Measurements from ENCODE around the gene SSTR3. TPM values are rescaled to one million over a fixed set of nuclear protein-coding genes. Genes with fewer than 3 reads are reported as not detected.

Gene SSTR3
- total and polyA plus RNA-seq, 9 of the 15 experiments (the other 6 are each of a cell fraction or from before 2014, with no cell fraction given) = 0.03 TPM; not detected in 8

- TF ChIP-seq ZBTB8A (IDR thresholded peaks at IDR 0.05; ENCODE audit: partially characterized antibody) (no peak), VEZF1 (CRISPR knock-in tag; IDR thresholded peaks at IDR 0.05) (peak; percentile 77), ATF1 (CRISPR knock-in tag; IDR thresholded peaks at IDR 0.05) (no peak), ATF1 (tag; IDR thresholded peaks at IDR 0.05) (peak; percentile 39; the same call in 1 of the 2 replicates), L3MBTL2 (IDR thresholded peaks at IDR 0.05) (peak; percentile 78), CC2D1A (IDR thresholded peaks at IDR 0.05) (no peak), ZNF75A (CRISPR knock-in tag; IDR thresholded peaks at IDR 0.05) (no peak), HINFP (tag; conservative IDR thresholded peaks at IDR 0.05; ENCODE audit: low read depth) (no peak)
Observed at GRCh38 chr22:37176464-37177061, 35.7 kb downstream of the SSTR3 start (continued).

Data from K562 (cell line).